Right lobe of liver (tissue), 6 donors: Measurements from ENCODE around the gene GLCE. TPM values are rescaled to one million over a fixed set of nuclear protein-coding genes. Genes with fewer than 3 reads are reported as not detected.

ENCODE experiments used
- ATAC-seq, 4 donors: fragments of 200-7000 bp; cut with Tn5 transposase; one replicate each; pipeline ENCODE4 v1.9.1; 2020; ENCODE audit warnings: mild to moderate bottlenecking in 4 of 4, moderate library complexity in 4 of 4
- DNase-seq, 3 donors: peaks; one replicate each; pipeline ENCODE4 v3.0.0-alpha.2; 2020
- H3K27ac ChIP-seq, 3 donors: fragments of 200-600 bp; one replicate each; pipeline ENCODE4 v1.8.0; 2022
- H3K27me3 ChIP-seq, 2 donors: fragments of 200-600 bp; one replicate each; pipeline ENCODE4 v1.8.0; 2022
- H3K36me3 ChIP-seq, 4 donors: fragments of 200-600 bp; sonication (generic) in 1 of 4; one replicate each; pipeline versions ENCODE4 v1.5.1 to v1.8.0; 2017 to 2022; ENCODE audit warnings: control low read depth in 1 of 4
- H3K4me1 ChIP-seq, 4 donors: fragments of 200-600 bp; sonication (generic) in 1 of 4; one replicate each; pipeline versions ENCODE4 v1.5.1 to v1.8.0; 2017 to 2022; ENCODE audit warnings: control low read depth in 1 of 4
- H3K4me3 ChIP-seq, 3 donors: fragments of 200-600 bp; one replicate each; pipeline ENCODE4 v1.8.0; 2022
- H3K9me3 ChIP-seq, 4 donors: fragments of 200-600 bp; sonication (generic) in 1 of 4; one replicate each; pipeline versions ENCODE4 v1.5.1 to v1.8.0; 2017 to 2022; ENCODE audit warnings: control low read depth in 1 of 4
- CTCF ChIP-seq, 4 donors: fragments of 200-600 bp in 3 of 4; fragments of 450-650 bp in 1 of 4; IDR thresholded peaks; one replicate each; pipeline versions ENCODE4 v1.5.1 to v1.8.0; 2016 to 2022; ENCODE audit warnings: antibody characterized with exemption in 4 of 4, mild to moderate bottlenecking in 2 of 4
- POLR2A ChIP-seq: fragments of 450-650 bp; IDR thresholded peaks from one replicate; pipeline ENCODE4 v1.6.1; 2017; ENCODE audit warnings: antibody characterized with exemption, mild to moderate bottlenecking
- WGBS: methylation state at CpG from one replicate; pipeline ENCODE4 v1.1.6; 2018; ENCODE audit warnings: low coverage, low lambda C conversion rate; ENCODE audit not compliant: insufficient coverage; ENCODE audit errors: missing lambda C conversion rate; 5-methylcytosine and 5-hydroxymethylcytosine counted together
- intact Hi-C, 2 donors: fragments of 100-400 bp; cut with DNase I; formaldehyde crosslinking; loops; one replicate each; pipeline versions ENCODE4 v1.11.2 to v1.14.1; 2022
- total RNA-seq, 6 experiments: library from RNA; depleted of rRNA in 2 of 6; stranded (reverse); fragments of >200 nt in 2 of 6; fragmentation: NEBNext Ultra II Directional in 3 of 6; extraction: Animal tissue kit (Norgen Biotek cat#: 25700) in 3 of 6; gene quantifications; one replicate each; pipeline versions ENCODE4 v1.1.0 to v1.2.4, GENCODE V29; 2016 to 2023
- donor health status: DM: no; HTN: yes; CAD: no.
- donor health status: DM: no; HTN: no; CAD: no.
- donor health status: DM: no; HTN: no; CAD: no.
- donor health status: DM: no; HTN: yes; CAD: no.
- donor health status: DM: no; HTN: yes; CAD: no.

Gene GLCE
- total RNA-seq, 6 experiments from 2014 or later: 8.1 to 23.5 (median 15.4) TPM

DNA sequence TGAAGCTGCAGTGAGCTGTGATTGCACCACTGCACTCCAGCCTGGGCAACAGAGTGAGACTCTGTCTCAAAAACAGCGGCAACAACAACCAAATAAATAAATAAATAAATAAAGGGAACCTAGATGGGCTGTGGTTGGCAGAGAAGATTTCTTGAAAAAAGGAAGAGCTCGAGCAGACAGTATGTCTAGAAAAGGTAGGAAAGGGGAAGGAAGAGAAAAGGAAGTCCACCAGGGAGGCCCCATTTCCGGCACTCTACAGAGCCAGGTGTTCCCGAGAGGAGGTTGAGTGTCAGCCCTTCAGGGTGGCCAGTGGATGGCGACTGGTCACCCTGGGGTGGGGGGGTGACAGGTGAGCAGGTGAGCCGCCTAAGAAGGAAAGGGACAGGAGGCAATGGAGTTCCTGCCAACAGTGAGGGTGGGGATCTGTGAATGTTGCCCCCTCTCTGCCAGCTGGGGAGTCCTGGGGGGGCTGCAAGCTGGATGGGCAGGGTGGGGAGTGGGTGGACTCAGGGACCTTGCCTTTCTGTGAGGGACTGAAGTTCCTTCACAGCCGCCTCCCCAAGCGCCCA, 153.1 kb downstream of the GLCE start:
- Histone ChIP-seq H3K27ac (no peak overlapping the region), H3K4me3 (no peak overlapping the region), H3K27me3 (no peaks in the 10 kb centered on the region), H3K9me3 (no peaks in the 10 kb centered on the region), H3K4me1 (no peaks in the 10 kb centered on the region), H3K36me3 (no peaks in the 10 kb centered on the region)
- no peak for TF ChIP-seq CTCF (IDR thresholded peaks at IDR 0.05)
- no peak for TF ChIP-seq POLR2A
- ATAC-seq: no peak
- no peak for DNase-seq
- intact Hi-C loops: no loop called here
- WGBS: 68% methylated on average over 5 of the region's 8 CpGs

DNA sequence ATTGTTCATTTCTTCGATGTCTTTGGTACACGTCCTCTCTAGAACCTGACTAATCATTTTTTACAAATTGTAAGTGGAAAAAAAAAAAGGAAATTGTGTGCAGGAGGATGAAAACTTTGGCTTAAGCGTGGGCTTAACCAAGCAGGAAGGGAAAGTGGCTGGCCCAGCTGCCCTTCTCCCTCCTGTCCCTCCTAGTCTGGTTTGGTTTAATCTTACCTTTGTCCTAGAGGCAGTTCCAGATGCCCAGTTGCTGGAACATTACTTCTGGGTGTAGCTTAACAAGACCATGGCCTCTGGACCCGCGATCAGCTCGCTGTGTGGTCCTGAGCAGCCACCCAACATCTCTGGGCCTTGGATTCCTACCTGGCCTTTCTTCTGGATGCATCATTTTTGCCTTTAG, 153.7 kb downstream of the GLCE start:
- TF ChIP-seq CTCF (IDR thresholded peaks at IDR 0.05): no peak
- TF ChIP-seq POLR2A: no peak
- H3K4me3 ChIP-seq: no peak overlapping the region

DNA sequence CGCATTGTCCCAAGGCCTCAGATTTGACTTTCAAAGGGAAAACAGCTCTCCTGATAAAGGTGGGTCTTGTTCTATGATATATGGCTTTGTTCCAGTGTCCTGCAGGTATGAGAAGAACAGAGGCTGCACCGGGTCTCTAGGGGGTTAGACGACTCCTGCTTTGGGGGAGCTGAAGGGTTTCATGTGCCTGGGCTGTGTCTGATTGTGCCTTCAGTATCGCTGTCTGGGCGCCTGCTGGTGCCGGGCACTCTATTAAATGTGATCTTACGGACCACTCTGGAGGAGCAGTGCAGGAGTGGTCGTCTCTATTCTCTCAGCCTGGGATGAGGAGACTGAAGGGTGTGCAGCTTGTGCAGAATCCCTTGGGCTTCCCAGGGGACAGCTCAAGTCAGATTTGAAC, 154.3 kb downstream of the GLCE start:
- no peak overlapping the region for H3K4me3 ChIP-seq
- no peaks in the 10 kb centered on the region for H3K27me3 ChIP-seq
- DNase-seq: no peak
- ATAC-seq: no peak
- no peaks in the 10 kb centered on the region for H3K4me1 ChIP-seq
- WGBS: 80% methylated on average over 3 of the region's 8 CpGs
- no peaks in the 10 kb centered on the region for H3K36me3 ChIP-seq
- intact Hi-C loops: no loop called here
- H3K27ac ChIP-seq: no peak overlapping the region
- no peaks in the 10 kb centered on the region for H3K9me3 ChIP-seq
- TF ChIP-seq POLR2A (no peak), CTCF (IDR thresholded peaks at IDR 0.05) (no peak)

More for the DNA sequence above, 153.7 kb downstream of the GLCE start:
- intact Hi-C loops: no loop called here
- Histone ChIP-seq H3K9me3 (no peaks in the 10 kb centered on the region), H3K36me3 (no peaks in the 10 kb centered on the region), H3K4me1 (no peaks in the 10 kb centered on the region), H3K27ac (no peak overlapping the region), H3K27me3 (no peaks in the 10 kb centered on the region)
- 67% methylated on average over 6 of the region's 6 CpGs for WGBS
- ATAC-seq (no peak), DNase-seq (no peak)

GRCh38 chr15:69315402-69316110, 155.1 kb downstream of the GLCE start:
- WGBS: 71% methylated on average over 8 of the region's 9 CpGs
- Histone ChIP-seq H3K9me3 (no peaks in the 10 kb centered on the region), H3K4me1 (no peaks in the 10 kb centered on the region), H3K36me3 (no peaks in the 10 kb centered on the region), H3K27ac (no peak overlapping the region), H3K4me3 (no peak overlapping the region), H3K27me3 (no peaks in the 10 kb centered on the region)
- no peak for TF ChIP-seq POLR2A
- no peak for TF ChIP-seq CTCF (IDR thresholded peaks at IDR 0.05)
- no peak for DNase-seq
- intact Hi-C loops: no loop called here
- no peak for ATAC-seq
